RWPE1 (cell line): ENCODE results near the gene LCAT.

Experiments
- CTCF ChIA-PET: fragments of 350-600 bp; sonication (Branson Sonifier 250); formaldehyde crosslinking; extraction: SDS; loops from one replicate; lab custom pipeline; 2021; lab: Yijun Ruan, JAX
- POLR2A ChIA-PET: fragments of 400-600 bp; formaldehyde crosslinking; extraction: SDS; loops from one replicate; lab custom pipeline; 2020; ENCODE audit warnings: antibody characterized with exemption; ENCODE audit not compliant: low non-redundant PET; lab: Yijun Ruan, JAX
- DNase-seq: peaks from one replicate; pipeline ENCODE4 v3.0.0; 2012; ENCODE audit warnings: low spot score
- H3K27ac ChIP-seq: fragments of 450-650 bp; 2 replicates; pipeline ENCODE4 v1.5.1; 2017
- TF ChIP-seq, protein P1 (sequence below): fragments of 450-650 bp; conservative IDR thresholded peaks from 2 replicates; pipeline ENCODE4 v1.5.1; 2017; ENCODE audit warnings: low read depth, mild to moderate bottlenecking

LCAT gene

DNA sequence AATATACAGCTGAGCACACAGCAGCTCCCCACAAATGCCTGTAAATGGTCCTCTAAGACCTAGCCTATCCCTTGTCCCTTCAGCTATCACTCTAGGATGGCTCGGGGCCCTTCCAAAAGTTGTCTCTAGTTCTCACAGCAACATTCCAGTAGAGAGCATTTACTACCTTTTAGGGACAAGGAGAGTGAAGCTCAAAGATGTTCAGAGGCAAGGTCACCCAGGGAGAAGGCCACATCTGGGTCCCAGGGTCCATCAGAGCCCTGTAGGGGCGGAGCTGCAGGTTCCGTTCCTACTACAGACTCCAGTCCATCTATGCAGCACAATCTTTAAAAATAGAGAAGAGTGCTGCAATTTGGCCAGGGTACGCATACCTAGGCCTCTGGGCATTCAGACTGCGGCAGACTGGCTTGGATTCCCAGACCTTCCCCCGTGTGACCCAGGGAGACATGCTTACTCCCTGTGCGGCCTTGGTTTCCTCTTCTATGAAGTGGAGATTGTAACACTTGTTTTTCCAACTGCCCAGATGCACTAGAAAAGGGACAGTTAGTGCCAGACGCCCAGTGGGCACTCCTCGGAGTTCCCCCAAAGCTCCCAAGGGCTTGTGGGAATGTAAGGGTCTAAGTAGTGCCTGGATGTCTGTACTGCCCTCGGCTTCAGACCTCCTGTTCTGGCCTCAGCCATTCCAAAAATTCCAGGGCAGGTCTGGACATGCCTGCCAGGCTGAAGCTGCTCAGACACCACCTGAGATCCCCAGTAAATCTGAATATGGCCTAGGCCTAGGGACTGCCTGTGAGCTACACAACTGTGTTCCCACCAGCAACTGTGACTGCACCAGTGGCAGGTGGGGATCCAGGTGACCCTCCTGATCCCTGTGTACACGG, 22.0 kb upstream of the LCAT start:
- ChIA-PET CTCF (no interaction called here), POLR2A (interaction anchor here (1.0 kb wide), 1 partner anchor 15 kb away, joined by 3 read pairs; no protein-coding TSS in a partner anchor)
- H3K27ac ChIP-seq, result peak overlapping the region; percentile 89
- TF ChIP-seq, protein P1, sequence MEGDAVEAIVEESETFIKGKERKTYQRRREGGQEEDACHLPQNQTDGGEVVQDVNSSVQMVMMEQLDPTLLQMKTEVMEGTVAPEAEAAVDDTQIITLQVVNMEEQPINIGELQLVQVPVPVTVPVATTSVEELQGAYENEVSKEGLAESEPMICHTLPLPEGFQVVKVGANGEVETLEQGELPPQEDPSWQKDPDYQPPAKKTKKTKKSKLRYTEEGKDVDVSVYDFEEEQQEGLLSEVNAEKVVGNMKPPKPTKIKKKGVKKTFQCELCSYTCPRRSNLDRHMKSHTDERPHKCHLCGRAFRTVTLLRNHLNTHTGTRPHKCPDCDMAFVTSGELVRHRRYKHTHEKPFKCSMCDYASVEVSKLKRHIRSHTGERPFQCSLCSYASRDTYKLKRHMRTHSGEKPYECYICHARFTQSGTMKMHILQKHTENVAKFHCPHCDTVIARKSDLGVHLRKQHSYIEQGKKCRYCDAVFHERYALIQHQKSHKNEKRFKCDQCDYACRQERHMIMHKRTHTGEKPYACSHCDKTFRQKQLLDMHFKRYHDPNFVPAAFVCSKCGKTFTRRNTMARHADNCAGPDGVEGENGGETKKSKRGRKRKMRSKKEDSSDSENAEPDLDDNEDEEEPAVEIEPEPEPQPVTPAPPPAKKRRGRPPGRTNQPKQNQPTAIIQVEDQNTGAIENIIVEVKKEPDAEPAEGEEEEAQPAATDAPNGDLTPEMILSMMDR, result no peak
- peak; percentile 58 for DNase-seq

DNA sequence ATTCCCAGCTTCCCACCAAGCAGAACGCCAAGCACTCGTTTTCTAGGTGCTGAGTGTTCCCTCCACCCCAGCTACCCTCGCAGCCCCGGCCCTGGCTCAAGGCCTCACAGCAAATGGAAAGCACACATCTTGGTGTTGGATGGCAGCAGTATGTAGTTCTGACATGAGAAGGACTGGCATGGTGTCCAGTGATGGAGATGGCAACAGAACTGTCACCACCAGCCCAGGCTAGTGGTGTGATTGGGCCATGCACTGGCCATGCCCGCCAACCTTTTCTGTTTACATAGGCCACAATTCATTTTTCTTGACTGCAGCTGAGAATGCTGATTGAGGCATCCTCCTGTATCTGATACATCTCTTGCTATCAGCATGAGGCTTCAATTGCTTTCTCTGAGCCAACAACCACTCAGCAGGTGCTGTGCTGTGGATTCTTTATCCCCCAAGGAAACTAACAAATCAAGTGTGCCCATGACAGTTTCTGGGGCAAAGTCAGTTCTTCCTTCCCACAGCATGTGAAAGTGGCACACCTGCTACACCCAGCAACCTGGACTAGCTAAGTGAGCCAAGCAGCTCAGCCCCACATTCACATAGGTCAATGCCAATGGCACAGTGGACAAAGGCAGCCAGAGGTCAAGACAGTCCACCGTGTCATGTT, 20.7 kb upstream of the LCAT start:
- no peak for DNase-seq
- POLR2A ChIA-PET, result no interaction called here
- H3K27ac ChIP-seq, result peak overlapping the region; percentile 80
- TF ChIP-seq, protein P1, result no peak
- CTCF ChIA-PET, result interaction anchor here (0.6 kb wide), 1 partner anchor 81 kb away, joined by 3 read pairs; no protein-coding TSS in a partner anchor

DNA sequence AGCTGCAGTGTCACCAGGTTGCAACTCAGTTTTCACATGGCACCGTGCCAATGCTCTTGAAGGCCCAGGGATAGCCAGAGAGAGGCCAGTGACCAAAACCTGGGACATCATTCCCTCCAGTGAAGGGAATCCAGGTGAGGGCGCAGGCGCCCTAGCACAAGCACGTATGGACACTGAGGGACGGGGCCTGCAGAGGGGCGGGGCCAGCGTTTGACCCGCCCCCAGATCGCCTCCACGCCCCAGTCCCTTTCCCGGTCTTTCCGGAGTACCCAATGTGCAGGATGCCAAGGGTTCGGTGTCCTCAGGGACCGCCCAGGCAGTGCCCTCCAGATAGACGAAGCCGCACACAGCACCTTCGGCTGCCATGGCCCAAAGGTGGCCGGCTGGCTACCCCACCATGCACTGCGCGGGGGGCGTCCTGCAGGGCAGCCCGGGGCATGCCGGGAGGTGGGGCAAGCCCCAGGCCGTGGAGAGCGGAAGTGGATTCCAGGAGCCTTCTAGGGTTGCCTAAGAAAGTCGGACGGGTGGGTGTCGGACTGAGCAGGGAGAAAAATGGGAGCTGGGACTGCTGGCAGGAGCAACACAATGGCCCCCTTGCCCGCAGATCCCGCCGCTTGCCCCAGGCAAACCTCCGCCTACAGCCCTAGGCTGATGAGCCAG, 19.9 kb upstream of the LCAT start:
- ChIA-PET CTCF (interaction anchor here (0.6 kb wide), 1 partner anchor 80 kb away, joined by 3 read pairs; no protein-coding TSS in a partner anchor), POLR2A (no interaction called here)
- H3K27ac ChIP-seq, result peak overlapping the region; percentile 80
- TF ChIP-seq, protein P1, result no peak
- no peak for DNase-seq

DNA sequence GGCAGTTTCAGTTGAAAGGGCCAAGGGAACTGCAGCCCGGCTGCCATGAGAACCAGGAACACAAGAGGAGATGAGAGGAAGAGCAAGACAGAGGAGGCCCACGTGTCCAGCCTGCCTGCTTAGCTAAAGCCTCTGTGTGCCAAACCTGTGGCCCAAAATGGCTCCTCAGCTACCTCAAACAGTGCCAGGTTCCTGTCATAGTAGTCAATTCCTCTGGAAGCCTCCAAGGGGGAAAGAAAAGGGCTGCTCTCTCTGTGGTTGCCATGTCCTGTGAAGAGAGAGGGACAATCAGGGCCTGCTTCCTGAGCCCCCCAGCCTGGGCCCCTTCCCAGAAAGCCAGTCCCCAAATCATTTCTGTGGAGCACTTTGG, 19.4 kb upstream of the LCAT start:
- DNase-seq, result no peak
- TF ChIP-seq, protein P1, result no peak
- ChIA-PET CTCF (interaction anchor here (1.5 kb wide), 1 partner anchor 23 kb away, joined by 5 read pairs; no protein-coding TSS in a partner anchor), POLR2A (no interaction called here)
- peak overlapping the region; percentile 80 for H3K27ac ChIP-seq

DNA sequence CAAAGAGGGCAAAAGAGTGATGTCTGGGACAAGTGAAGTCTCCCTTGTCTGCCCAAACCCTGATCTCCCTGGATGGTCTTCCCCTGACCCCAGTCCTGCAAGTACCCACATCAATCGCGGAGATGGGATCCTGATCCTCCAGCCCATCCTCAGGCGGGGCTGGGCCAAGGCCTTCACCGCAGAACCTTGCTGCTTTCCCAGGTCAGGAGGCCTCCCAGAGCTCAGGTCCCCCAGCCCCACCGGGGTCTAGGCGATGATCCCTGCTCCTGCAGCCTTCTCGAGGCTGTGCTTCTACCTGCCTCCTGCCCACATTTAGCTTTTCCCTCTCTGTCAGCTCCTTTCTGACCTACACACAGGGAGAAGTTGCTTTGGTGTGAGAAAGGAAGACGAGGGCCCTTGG, 18.2 kb upstream of the LCAT start:
- no peak for DNase-seq
- peak overlapping the region; percentile 80 for H3K27ac ChIP-seq
- TF ChIP-seq, protein P1, result no peak
- POLR2A ChIA-PET, result interaction anchor here (0.8 kb wide), 1 partner anchor 23 kb away, joined by 3 read pairs; no protein-coding TSS in a partner anchor
- CTCF ChIA-PET, result interaction anchor here (1.5 kb wide), 1 partner anchor 22 kb away, joined by 5 read pairs; no protein-coding TSS in a partner anchor

DNA sequence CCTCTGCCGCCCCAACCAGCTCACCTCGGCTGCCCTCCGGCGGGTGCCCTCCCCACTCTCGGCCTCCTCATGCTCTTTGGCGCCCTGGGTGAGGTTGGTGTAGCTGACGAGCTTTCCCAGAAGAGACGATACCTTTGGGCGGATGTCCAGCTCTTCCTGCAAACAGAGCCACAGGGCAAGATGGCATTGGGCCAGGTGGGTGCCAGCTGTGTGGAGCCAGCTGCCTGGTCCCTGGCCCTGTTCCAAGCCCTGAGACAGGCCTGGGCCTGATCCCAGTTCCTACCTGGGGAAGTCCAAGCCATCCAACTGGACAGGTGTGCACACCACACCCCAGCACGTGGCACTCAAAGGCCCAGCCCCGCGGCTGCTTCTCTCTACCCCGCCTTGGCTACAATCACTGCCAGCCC, 17.6 kb upstream of the LCAT start:
- TF ChIP-seq, protein P1, result no peak
- H3K27ac ChIP-seq, result peak overlapping the region; percentile 80
- ChIA-PET CTCF (interaction anchor here (1.2 kb wide), 1 partner anchor 79 kb away, joined by 6 read pairs; no protein-coding TSS in a partner anchor), POLR2A (no interaction called here)
- DNase-seq, result peak; percentile 96
